NCI-H69 (cell line): ENCODE measurements around the gene GPER1.
"Not testable (repeated sequence)": the region's sequence is repeated elsewhere in the genome, so short reads cannot be mapped to it uniquely, and the experiment has no call there.

ENCODE experiments used
- DNase-seq: peaks from one replicate; lab custom pipeline; 2025; lab: John Stamatoyannopoulos, UW

GPER1 gene

DNA sequence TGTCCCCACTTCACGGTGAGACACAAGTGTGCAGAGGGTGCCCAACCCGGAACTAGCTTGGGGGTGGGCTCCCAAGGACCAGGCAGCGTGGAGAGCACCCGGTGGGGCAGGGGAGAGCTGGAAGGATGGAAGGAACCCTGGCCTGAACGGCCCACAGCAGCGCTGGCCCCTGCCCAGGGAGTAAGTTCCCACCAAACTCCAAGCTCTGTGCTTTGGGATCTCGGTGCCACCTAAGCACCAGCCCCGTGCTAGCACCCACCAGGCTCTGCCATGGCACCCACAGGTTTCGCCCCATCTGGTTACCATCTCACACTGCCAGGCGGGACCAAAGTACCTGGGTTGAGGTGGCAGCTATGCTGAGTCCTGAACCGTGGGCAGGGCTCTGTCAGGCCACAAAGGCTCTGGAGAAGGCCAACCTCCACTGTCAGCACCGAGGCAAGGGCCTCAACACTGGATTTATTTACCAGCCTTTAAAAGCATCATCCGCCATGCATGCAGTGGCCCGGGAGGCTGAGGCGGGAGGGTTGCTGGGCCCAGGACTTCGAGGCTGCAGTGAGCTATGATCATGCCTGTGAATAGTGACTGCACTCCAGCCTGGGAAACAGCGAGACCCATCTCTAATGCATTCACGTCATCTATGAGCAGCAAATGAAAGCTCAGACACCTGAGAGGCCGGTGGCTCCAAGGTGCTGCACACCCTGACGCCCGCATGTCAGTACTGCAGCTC lies 16.0 kb downstream of the GPER1 start:
- DNase-seq, result no peak

DNA sequence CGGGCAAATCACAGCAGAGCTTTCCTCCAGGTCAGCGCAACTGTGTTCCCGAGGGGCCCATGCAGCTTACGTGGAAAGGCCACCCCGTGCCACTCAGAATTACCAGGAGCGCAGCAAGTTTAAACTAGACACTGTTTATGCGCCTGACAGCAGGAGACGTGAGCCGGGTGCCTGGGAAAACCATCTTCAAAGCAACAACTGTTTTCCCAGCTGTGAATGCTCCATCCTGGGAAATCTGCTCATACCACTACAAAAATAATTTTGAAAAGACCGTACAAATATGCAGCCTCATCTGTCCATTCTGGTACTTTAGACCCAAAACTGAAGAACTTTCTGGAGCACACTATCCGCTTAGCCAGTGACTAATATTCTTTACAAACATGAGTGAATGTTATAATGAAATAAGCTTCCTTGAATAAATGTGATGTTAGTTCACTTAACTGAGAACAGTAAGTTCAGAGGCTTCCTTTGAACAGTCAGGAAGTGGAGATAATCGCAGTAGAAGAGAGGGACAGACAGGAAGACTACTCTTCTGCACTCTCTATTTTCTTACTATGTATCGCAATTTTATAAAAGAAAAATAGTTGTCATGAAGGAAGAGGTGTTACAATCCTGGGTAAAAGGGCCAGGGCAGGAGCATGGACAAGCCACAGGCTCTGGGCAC lies 16.7 kb downstream of the GPER1 start:
- DNase-seq, result no peak

DNA sequence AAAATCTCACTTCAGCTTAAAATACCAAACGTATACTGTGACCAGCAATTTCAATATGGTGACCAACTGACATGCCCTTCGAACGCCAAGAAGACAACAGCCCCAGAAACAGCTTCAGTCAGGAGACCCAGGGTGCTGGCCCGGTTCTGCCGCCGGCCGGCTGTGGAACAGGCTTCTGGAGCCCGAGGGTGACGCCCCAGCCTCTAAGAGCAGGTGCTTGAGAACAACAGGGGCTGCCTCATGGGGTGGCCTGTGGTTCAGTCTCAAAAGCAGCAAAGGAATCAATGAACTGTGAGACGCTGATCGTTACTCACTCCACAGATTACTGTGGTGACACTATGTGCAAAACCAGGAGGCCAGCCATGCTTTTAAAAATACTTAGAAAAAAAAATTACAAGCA lies 17.3 kb downstream of the GPER1 start:
- no peak for DNase-seq

DNA sequence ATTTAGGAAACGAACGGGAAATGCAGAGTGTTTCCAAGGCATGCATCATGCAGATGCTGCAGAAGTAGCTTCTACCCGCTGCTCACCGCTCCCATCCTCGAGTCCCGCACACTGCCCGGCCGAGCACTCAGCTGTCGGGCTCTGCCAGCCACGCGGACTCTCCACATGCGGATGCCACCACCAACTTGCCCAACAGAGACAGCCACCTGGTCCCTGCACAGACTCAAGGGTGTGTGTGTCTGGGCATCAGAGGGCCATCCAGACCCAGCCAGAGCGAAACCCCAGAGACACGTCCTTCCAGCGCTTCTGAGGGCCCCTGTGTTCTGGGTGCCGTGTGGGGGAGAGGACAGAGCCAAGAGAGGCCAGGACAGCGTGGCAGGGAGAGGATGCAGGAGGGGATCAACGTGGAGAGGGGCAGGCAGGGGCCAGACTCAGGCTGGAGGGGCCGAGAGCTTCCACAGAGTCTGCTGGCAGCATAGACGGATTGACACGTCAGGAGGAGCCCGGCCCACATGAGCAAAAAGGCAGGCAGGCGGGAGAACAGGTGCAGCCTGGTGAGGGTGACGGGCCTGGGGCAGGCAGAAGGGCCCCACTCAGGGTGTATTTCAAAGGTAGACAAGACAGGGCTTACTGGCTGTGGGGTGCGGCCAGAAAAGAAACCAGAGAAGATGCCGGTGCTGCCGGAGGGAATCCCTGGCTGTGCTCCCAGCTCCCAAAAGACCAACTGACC lies 18.3 kb downstream of the GPER1 start:
- no peak for DNase-seq

DNA sequence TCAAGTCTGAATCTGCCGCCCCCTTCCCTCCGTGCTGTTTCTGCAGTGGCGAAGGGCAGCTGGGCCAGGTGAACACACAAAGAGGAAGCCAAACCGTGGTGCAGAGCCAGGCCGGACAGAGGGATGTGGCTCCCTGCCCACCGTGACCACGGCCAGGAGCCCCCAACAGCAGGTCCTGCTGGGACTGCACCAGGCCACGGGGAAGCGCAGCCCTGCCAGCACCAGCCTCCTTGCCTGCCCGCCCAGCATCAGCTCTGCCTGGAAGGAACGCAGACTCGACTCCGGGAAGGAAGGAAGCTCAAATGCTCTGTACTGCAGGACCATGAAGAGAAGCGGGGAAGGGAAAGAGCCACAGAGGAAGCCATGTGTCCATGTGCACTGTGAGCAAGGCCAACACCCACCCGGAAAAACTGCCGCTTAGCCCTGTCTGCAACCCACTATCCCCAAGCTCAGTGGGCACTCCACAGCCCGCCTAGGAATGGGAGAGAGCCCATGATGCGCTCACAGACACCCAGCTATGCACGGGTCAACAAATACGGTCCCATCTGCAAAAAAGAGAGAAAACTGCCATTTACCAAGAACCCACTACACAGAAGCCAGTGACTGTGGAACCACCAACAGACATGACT lies 19.0 kb downstream of the GPER1 start:
- DNase-seq, result no peak

DNA sequence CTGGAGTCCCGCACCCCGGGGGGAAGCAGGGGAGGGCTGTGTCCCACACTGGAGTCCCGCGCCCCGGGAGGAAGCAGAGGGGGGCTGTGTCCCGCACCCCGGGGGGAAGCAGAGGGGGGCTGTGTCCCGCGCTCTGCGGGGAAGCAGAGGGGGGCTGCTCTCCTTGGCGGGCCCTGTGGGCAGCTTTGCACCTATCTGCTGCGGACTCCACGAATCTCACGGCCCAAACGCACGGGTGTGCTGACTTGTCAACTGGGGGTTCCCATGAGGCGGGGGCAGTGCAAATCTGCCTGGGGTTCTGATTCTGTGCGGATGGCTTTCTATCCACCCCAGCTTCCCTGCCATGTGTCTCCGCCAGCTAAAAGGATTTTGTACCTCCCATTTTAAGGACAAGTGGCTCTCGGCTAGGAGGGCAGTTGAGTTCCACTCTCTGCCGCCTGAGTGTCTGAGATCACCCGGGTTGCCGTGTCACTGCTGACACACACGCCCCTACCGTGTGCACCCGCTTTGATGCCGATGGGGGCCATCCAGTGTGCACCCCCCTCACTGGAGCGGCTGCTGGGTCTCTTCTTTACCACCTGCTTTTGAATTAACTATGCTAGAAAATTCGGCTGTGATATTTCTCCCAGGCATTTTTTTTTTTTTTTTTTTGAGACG lies 20.5 kb downstream of the GPER1 start:
- DNase-seq, result no peak

DNA sequence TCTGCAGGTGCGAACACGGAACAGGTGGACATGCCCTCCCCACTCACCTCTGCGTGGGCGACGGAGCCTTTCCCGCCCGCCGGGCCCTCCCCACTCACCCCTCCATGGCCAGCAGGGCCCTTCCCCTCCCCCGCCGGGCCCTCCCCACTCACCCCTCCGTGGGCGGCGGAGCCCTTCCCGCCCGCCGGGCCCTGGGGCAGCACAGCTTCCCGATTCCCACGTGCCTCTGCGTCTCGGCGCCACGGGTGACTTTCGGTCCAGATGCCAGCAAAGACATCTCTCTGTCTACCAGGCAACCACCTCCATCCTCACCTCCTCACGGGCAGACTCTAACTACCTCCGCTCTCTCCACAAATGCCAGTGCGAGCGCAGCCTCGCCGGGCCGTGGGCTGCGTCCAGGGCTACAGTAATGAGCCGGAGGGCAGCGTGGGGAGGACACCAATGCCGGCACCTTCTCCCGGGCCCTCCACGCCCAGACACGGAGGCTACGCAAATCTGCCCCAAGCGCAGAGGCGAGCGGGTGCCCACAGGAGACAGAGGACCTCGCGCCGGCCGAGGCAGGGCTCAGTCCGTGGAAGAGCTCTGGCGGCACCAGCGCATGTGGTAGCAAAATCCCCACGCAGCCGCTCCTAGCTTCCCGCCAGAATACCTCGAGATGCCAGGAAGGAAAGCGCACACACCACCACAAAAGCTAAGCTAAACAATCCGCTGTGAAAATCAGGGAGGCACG lies 21.8 kb downstream of the GPER1 start:
- no peak for DNase-seq

DNA sequence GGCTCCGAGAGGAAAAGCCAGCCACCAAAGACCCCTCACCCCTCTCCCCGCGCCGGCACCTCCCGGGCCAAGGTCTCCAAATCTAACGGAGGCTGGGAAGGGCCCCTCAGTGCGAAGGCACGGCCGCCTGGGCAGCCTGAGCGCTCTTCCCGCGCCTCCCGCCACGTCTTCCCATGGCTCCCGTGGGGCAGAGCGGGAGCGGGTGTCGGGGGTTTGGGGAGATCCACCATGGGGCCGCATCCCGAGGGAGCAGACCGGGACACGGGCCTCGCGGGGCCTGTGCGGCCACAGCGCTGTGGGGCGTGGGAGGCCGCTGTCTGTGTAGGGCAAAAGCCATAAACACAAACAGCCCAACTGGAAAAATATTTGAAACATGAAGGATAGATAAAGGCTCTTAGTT lies 22.4 kb downstream of the GPER1 start:
- DNase-seq, result no peak

GRCh38 chr7:1111156-1111555 lies 23.2 kb downstream of the GPER1 start:
- DNase-seq, result no peak

- no peak for DNase-seq
These were observed 24.2 kb downstream of the GPER1 start for GRCh38 chr7:1112109-1112508.

- no peak for DNase-seq
These were observed 25.0 kb downstream of the GPER1 start for GRCh38 chr7:1112625-1113547.

DNA sequence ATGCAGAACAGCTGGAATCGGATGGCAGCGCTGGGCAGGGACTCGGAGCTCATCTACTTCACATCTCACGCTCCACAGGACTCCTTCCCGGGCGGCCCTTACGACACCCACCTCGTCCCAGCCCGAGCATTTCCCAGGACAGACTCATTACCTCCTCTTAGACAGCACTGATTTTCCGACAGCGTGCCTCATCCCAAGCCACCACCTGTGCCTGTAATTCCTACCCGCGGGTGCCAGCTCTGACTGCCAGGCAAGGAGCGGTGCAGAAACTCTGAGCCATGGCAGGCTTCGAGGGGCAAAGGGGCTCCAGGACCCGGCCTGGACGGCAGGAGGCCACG lies 25.6 kb downstream of the GPER1 start:
- no peak for DNase-seq

- no peak for DNase-seq
These were observed 26.2 kb downstream of the GPER1 start for GRCh38 chr7:1114088-1114487.

DNA sequence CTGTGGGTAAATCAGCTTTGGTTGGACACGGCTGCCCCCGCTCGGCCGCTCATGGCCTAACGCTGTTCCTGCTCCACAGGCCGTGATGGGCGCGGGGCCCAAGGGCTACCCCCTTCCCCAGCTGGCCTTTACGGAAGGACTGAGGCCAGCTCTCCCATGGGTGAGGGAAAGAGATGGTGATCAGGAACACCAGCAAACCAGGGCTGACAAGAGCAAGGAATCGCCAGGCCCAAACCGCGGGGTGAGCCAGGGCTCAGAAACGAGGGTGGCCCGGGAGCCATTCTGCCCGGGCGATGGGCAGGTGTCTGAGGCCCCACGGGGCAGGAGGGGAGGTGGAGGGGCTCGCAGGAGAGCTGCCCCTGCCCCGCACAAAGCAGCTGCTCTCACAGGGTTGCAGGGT lies 26.6 kb downstream of the GPER1 start:
- no peak for DNase-seq

DNA sequence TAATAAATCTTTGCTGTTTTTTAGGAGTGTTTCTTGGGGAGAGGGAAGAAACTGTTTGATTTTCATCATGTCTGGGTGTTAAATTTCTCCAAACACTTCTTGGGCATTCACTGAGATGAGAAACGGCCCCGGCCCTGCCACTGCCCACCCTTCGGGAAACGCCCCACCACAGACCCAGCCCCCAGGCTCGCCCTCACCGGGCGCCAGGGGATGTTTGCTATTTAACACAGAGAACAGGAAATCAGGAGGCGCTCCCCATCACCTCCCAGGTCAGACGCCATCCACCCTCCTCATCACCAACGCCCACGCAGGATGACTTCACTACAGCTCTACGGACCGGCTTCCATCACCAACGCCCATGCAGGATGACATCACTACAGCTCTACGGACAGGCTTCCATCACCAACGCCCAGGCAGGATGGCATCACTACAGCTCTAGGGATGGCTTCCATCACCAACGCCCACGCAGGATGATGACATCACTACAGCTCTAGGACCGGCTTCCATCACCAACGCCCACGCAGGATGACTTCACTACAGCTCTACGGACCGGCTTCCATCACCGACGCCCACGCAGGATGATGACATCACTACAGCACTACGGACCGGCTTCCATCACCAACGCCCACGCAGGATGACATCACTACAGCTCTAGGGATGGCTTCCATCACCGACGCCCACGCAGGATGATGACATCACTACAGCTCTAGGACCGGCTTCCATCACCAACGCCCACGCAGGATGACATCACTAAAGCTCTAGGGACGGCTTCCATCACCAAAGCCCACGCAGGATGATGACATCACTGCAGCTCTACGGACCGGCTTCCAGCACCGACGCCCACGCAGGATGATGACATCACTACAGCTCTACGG lies 27.5 kb downstream of the GPER1 start:
- not testable (repeated sequence) for DNase-seq

DNA sequence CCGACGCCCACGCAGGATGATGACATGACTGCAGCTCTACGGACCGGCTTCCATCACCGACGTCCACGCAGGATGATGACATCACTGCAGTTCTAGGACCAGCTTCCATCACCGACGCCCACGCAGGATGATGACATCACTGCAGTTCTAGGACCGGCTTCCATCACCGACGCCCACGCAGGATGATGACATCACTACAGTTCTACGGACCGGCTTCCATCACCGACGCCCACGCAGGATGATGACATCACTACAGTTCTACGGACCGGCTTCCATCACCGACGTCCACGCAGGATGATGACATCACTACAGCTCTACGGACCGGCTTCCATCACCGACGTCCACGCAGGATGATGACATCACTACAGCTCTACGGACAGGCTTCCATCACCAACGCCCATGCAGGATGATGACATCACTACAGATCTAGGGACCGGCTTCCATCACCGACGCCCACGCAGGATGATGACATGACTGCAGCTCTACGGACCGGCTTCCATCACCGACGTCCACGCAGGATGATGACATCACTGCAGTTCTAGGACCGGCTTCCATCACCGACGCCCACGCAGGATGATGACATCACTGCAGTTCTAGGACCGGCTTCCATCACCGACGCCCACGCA lies 28.6 kb downstream of the GPER1 start:
- DNase-seq, result not testable (repeated sequence)

- DNase-seq, result no peak
These were observed 29.5 kb downstream of the GPER1 start for GRCh38 chr7:1117321-1117928.

- DNase-seq, result no peak
These were observed 31.3 kb downstream of the GPER1 start for GRCh38 chr7:1119201-1119600.

DNA sequence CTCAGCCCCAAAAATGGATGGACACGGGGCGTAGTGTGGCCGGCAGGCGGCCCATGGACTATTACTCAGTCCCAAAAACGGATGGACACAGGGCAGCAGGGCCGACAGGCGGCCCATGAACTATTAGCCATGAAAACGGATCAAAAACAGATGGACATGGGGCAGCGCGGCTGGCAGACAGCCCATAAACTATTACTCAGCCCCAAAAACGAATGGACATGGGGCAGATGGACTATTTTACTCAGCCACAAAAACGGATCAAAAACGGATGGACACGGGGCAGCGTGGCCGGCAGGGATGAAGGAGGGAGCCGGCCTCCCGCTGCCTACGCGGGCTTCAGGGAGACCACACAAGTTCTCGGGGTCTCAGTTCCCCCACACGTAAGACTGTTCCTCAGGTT lies 32.9 kb downstream of the GPER1 start:
- DNase-seq, result no peak
